IMR-90 (cell line): ENCODE measurements around the gene EIF3K. TPM values are rescaled to one million over a fixed set of nuclear protein-coding genes. Genes with fewer than 3 reads are reported as not detected.
A peak's percentile ranks its signal among the peaks of the same experiment; 100 is the strongest.

ENCODE experiments used
- ATAC-seq: fragments of 200-7000 bp; cut with Tn5 transposase; 2 replicates; pipeline ENCODE4 v1.9.1; 2020; ENCODE audit warnings: low read depth, mild to moderate bottlenecking, moderate library complexity
- BruUV-seq: library from RNA; stranded (reverse); fragments of 400-500 nt; replicated peaks from 2 replicates; lab custom pipeline; 2021; lab: Mats Ljungman, UMichigan
- CTCF ChIA-PET: fragments of 300-600 bp; formaldehyde crosslinking; extraction: SDS; loops from one replicate; lab custom pipeline; 2021; ENCODE audit warnings: antibody characterized with exemption; lab: Yijun Ruan, JAX
- POLR2A ChIA-PET: fragments of 300-600 bp; sonication (Branson Sonifier 250); formaldehyde crosslinking; loops from one replicate; lab custom pipeline; 2022; ENCODE audit warnings: antibody characterized with exemption; ENCODE audit not compliant: unreplicated experiment; lab: Charles Lee
- DNase-seq: peaks from one replicate; pipeline ENCODE4 v3.0.0; 2013
- H2AFZ ChIP-seq: replicated peaks from 2 replicates; pipeline ENCODE3; 2013; ENCODE audit warnings: low read length, mild to moderate bottlenecking; ENCODE audit not compliant: poor library complexity
- H2AK5ac ChIP-seq: 2 replicates; pipeline ENCODE4 v1.6.1; 2013; ENCODE audit warnings: low read depth, low read length, inconsistent platforms
- H2AK9ac ChIP-seq: replicated peaks from 2 replicates; pipeline ENCODE3; 2013; ENCODE audit warnings: mild to moderate bottlenecking, low read depth, low read length, moderate library complexity; ENCODE audit not compliant: poor library complexity
- H2BK120ac ChIP-seq: 2 replicates; pipeline ENCODE4 v1.6.1; 2013; ENCODE audit warnings: low read depth, low read length, inconsistent platforms
- H2BK15ac ChIP-seq: 3 replicates; pipeline ENCODE4 v1.6.1; 2013; ENCODE audit warnings: low read depth, low read length, inconsistent platforms
- H2BK20ac ChIP-seq: 2 replicates; pipeline ENCODE4 v1.6.1; 2013; ENCODE audit warnings: low read depth, mild to moderate bottlenecking, inconsistent platforms, low read length, moderate library complexity
- H2BK5ac ChIP-seq: 2 replicates; pipeline ENCODE4 v1.6.1; 2013; ENCODE audit warnings: mild to moderate bottlenecking, low read depth, low read length, inconsistent platforms; ENCODE audit not compliant: poor library complexity, severe bottlenecking
- H3K14ac ChIP-seq: replicated peaks from 2 replicates; pipeline ENCODE4 v1.6.1; 2013; ENCODE audit warnings: low read depth, low read length, inconsistent platforms
- H3K18ac ChIP-seq: 2 replicates; pipeline ENCODE4 v1.6.1; 2013; ENCODE audit warnings: low read depth, low read length, control low read depth
- H3K23ac ChIP-seq: 2 replicates; pipeline ENCODE4 v1.6.1; 2013; ENCODE audit warnings: low read depth, low read length, inconsistent platforms
- H3K27ac ChIP-seq: 2 replicates; pipeline ENCODE4 v1.5.1; 2013; ENCODE audit warnings: mild to moderate bottlenecking, control low read depth, low read length; ENCODE audit not compliant: insufficient read depth
- H3K27me3 ChIP-seq: 2 replicates; pipeline ENCODE4 v1.6.1; 2013; ENCODE audit warnings: low read length; ENCODE audit not compliant: control insufficient read depth, insufficient read depth
- H3K36me3 ChIP-seq: 2 replicates; pipeline ENCODE4 v1.6.1; 2013; ENCODE audit warnings: low read length, mixed read lengths; ENCODE audit not compliant: control insufficient read depth, insufficient read depth
- H3K4ac ChIP-seq: 2 replicates; pipeline ENCODE4 v1.6.1; 2013; ENCODE audit warnings: low read depth, low read length, inconsistent platforms
- H3K4me1 ChIP-seq: 2 replicates; pipeline ENCODE4 v1.6.1; 2013; ENCODE audit warnings: low read length, mixed read lengths; ENCODE audit not compliant: control insufficient read depth, insufficient read depth
- H3K4me2 ChIP-seq: 2 replicates; pipeline ENCODE4 v1.6.1; 2013; ENCODE audit warnings: low read depth, mild to moderate bottlenecking, control low read depth, low read length, moderate library complexity
- H3K4me3 ChIP-seq: 2 replicates; pipeline ENCODE4 v1.5.1; 2013; ENCODE audit warnings: low read depth, mild to moderate bottlenecking, control low read depth, low read length, moderate library complexity; ENCODE audit not compliant: insufficient read depth
- H3K56ac ChIP-seq: 2 replicates; pipeline ENCODE4 v1.6.1; 2013; ENCODE audit warnings: low read length, inconsistent platforms; ENCODE audit not compliant: insufficient read depth; ENCODE audit errors: extremely low read depth
- H3K79me1 ChIP-seq, 2 experiments: 2 replicates each; pipeline ENCODE4 v1.6.1; 2013; ENCODE audit warnings: low read length in 2 of 2, inconsistent platforms in 1 of 2, low read depth in 1 of 2
- H3K9ac ChIP-seq: 2 replicates; pipeline ENCODE4 v1.6.1; 2013; ENCODE audit warnings: low read depth, low read length, control low read depth
- H3K9me1 ChIP-seq: 2 replicates; pipeline ENCODE4 v1.6.1; 2013; ENCODE audit warnings: low read length, inconsistent platforms; ENCODE audit not compliant: insufficient read depth
- H3K9me3 ChIP-seq: 2 replicates; pipeline ENCODE4 v1.6.1; 2013; ENCODE audit warnings: low read length; ENCODE audit not compliant: control insufficient read depth, insufficient read depth
- H4K20me1 ChIP-seq: 2 replicates; pipeline ENCODE4 v1.6.1; 2013; ENCODE audit warnings: low read length, inconsistent platforms; ENCODE audit not compliant: insufficient read depth
- H4K5ac ChIP-seq: 2 replicates; pipeline ENCODE4 v1.6.1; 2013; ENCODE audit warnings: mild to moderate bottlenecking, low read depth, low read length, control low read depth
- H4K8ac ChIP-seq, 2 experiments: 2 replicates each; pipeline ENCODE4 v1.6.1; 2013; ENCODE audit warnings: low read depth in 2 of 2, low read length in 2 of 2, control low read depth in 1 of 2, inconsistent platforms in 1 of 2
- H4K91ac ChIP-seq: 2 replicates; pipeline ENCODE4 v1.6.1; 2013; ENCODE audit warnings: low read depth, low read length, inconsistent platforms; ENCODE audit not compliant: insufficient read depth
- BHLHE40 ChIP-seq: fragments of 150-350 bp; IDR thresholded peaks from 2 replicates; pipeline ENCODE4 v1.6.1; 2016; ENCODE audit warnings: mild to moderate bottlenecking, low read depth, low read length
- CEBPB ChIP-seq: IDR thresholded peaks from 2 replicates; pipeline ENCODE4 v1.6.1; 2012; ENCODE audit warnings: low read depth, low read length, improper control_type of control experiment
- FOS ChIP-seq: fragments of 150-350 bp; IDR thresholded peaks from 2 replicates; pipeline ENCODE4 v1.6.1; 2016; ENCODE audit warnings: low read depth, low read length
- MAZ ChIP-seq: IDR thresholded peaks from 2 replicates; pipeline ENCODE4 v1.6.1; 2012; ENCODE audit warnings: low read depth, mild to moderate bottlenecking, low read length, improper control_type of control experiment, moderate library complexity, borderline replicate concordance
- MXI1 ChIP-seq: IDR thresholded peaks from 2 replicates; pipeline ENCODE4 v1.6.1; 2012; ENCODE audit warnings: low read depth, mild to moderate bottlenecking, low read length, moderate library complexity, borderline replicate concordance
- POLR2A ChIP-seq: IDR thresholded peaks from 2 replicates; pipeline ENCODE4 v1.6.1; 2012; ENCODE audit warnings: mild to moderate bottlenecking, low read depth, low read length
- RFX5 ChIP-seq: IDR thresholded peaks from 2 replicates; pipeline ENCODE4 v1.8.0; 2012; ENCODE audit warnings: low read depth, mild to moderate bottlenecking, low read length, moderate library complexity
- SMC3 ChIP-seq: fragments of 150-350 bp; IDR thresholded peaks from 2 replicates; pipeline ENCODE4 v1.6.1; 2016; ENCODE audit warnings: low read depth, mild to moderate bottlenecking, antibody characterized with exemption, low read length, moderate library complexity
- WGBS, 2 experiments: methylation state at CpG; one replicate each; pipeline versions ENCODE4 v1.1.5 to v1.1.7; 2013; ENCODE audit warnings: missing lambda C conversion rate in 2 of 2; ENCODE audit not compliant: insufficient read length in 1 of 2; ENCODE audit errors: extremely low coverage in 2 of 2; 5-methylcytosine and 5-hydroxymethylcytosine counted together
- dilution Hi-C: fragments of 300-500 bp; cut with HindIII; formaldehyde crosslinking; loops from one replicate; pipeline ENCODE4 v1.14.3; 2018; ENCODE audit warnings: low sequenced_read_pairs; ENCODE audit not compliant: unreplicated experiment
- in situ Hi-C: fragments of 300-500 bp; cut with MboI; formaldehyde crosslinking; loops from 3 replicates; pipeline ENCODE4 v1.14.3; 2019; ENCODE audit warnings: low sequenced_read_pairs, inconsistent platforms, mixed read lengths
- intact Hi-C: fragments of 100-400 bp; cut with micrococcal nuclease; formaldehyde crosslinking; loops from 2 replicates; pipeline ENCODE4 v1.10.0; 2022
- polyA plus RNA-seq, 3 experiments: library from polyadenylated mRNA; depleted of rRNA; stranded (reverse); fragments of >200 nt; gene quantifications; 2 replicates each; pipeline ENCODE4 v1.2.3, GENCODE V29; 2012; ENCODE audit warnings: low replicate concordance in 1 of 3
- total RNA-seq: library from RNA; depleted of rRNA; stranded (reverse); fragments of >200 nt; gene quantifications from 2 replicates; pipeline ENCODE4 v1.2.3, GENCODE V29; 2012
- TF ChIP-seq, protein P1 (sequence below): conservative IDR thresholded peaks from 2 replicates; pipeline ENCODE4 v1.5.1; 2012; ENCODE audit warnings: mild to moderate bottlenecking, low read depth, low read length, improper control_type of control experiment
- TF ChIP-seq, protein P2 (sequence below): fragments of 150-350 bp; IDR thresholded peaks from 2 replicates; pipeline ENCODE4 v1.6.1; 2017; ENCODE audit warnings: mild to moderate bottlenecking, antibody characterized with exemption, low read length, low read depth
- TF ChIP-seq, protein P3 (sequence below): fragments of 150-350 bp; IDR thresholded peaks from 2 replicates; pipeline ENCODE4 v1.6.1; 2016; ENCODE audit warnings: low read depth, mild to moderate bottlenecking, low read length, moderate library complexity, borderline replicate concordance

Gene EIF3K
- total and polyA plus RNA-seq, 2 of the 4 experiments (the other 2 are of a cell fraction), result 575 to 1,137 TPM

DNA sequence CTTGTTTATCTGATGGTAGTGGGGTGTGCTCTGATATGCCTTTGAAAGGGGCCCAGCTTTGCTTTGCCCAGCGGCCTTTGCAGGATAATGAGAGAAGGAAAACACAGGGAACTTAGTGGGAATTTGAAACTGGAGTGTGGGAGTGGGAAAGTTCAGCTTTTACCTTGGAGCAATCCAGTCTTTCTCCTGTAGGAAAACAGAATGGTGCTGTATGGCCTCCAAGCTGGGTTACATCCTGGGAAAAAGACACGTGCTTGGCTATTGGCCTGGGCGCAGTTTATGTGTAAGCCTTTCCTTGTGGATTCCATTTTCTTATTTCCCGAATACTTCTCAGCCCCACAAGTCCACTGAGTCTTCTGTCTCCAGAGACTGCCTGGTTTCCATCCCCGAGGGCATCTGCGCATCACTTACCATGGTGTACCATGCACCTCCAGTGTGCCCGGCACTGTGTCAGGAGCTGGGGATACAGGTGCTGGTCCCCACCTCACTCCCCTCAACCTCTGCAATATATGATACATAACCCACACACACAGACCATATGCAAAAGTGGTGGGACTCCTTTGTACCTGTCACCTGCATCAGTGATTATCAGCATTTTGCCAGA, 60.0 kb downstream of the EIF3K start:
- H3K27ac ChIP-seq, result no peak overlapping the region; the same call in 1 of the 2 replicates
- H3K27me3 ChIP-seq, result no peaks in the 10 kb centered on the region
- H3K4me3 ChIP-seq, result no peak overlapping the region
- intact Hi-C loops, result no loop called here
- no peak overlapping the region for H2BK15ac ChIP-seq
- peak overlapping the region; percentile 36 for H2BK5ac ChIP-seq
- peak overlapping the region; percentile 1; the same call in 1 of the 2 replicates for H2AK5ac ChIP-seq
- H3K9ac ChIP-seq, result no peak overlapping the region
- POLR2A ChIA-PET, result no interaction called here
- peaks cover 17% of the 10 kb centered on the region for H3K36me3 ChIP-seq
- H2BK120ac ChIP-seq, result no peak overlapping the region
- H3K56ac ChIP-seq, result no peak overlapping the region
- TF ChIP-seq POLR2A (no peak), MAZ (no peak), CEBPB (no peak), BHLHE40 (no peak), SMC3 (no peak), RFX5 (no peak), MXI1 (no peak), FOS (no peak)
- TF ChIP-seq, protein P1, sequence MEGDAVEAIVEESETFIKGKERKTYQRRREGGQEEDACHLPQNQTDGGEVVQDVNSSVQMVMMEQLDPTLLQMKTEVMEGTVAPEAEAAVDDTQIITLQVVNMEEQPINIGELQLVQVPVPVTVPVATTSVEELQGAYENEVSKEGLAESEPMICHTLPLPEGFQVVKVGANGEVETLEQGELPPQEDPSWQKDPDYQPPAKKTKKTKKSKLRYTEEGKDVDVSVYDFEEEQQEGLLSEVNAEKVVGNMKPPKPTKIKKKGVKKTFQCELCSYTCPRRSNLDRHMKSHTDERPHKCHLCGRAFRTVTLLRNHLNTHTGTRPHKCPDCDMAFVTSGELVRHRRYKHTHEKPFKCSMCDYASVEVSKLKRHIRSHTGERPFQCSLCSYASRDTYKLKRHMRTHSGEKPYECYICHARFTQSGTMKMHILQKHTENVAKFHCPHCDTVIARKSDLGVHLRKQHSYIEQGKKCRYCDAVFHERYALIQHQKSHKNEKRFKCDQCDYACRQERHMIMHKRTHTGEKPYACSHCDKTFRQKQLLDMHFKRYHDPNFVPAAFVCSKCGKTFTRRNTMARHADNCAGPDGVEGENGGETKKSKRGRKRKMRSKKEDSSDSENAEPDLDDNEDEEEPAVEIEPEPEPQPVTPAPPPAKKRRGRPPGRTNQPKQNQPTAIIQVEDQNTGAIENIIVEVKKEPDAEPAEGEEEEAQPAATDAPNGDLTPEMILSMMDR, result no peak
- TF ChIP-seq, protein P2, sequence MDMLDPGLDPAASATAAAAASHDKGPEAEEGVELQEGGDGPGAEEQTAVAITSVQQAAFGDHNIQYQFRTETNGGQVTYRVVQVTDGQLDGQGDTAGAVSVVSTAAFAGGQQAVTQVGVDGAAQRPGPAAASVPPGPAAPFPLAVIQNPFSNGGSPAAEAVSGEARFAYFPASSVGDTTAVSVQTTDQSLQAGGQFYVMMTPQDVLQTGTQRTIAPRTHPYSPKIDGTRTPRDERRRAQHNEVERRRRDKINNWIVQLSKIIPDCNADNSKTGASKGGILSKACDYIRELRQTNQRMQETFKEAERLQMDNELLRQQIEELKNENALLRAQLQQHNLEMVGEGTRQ, result no peak
- TF ChIP-seq, protein P3, sequence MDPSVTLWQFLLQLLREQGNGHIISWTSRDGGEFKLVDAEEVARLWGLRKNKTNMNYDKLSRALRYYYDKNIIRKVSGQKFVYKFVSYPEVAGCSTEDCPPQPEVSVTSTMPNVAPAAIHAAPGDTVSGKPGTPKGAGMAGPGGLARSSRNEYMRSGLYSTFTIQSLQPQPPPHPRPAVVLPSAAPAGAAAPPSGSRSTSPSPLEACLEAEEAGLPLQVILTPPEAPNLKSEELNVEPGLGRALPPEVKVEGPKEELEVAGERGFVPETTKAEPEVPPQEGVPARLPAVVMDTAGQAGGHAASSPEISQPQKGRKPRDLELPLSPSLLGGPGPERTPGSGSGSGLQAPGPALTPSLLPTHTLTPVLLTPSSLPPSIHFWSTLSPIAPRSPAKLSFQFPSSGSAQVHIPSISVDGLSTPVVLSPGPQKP, result no peak
- no peak overlapping the region for H4K8ac ChIP-seq
- 0 out of 2 replicates have a peak overlapping the region, but pooled peaks have one; percentile 9 for H3K4ac ChIP-seq
- H3K14ac ChIP-seq, result 0 out of 2 replicates have a peak overlapping the region, but pooled peaks have one; percentile 36
- peak overlapping the region; percentile 2; the same call in 1 of the 2 replicates for H3K23ac ChIP-seq
- CTCF ChIA-PET, result interaction anchor here (1.0 kb wide), 1 partner anchor 12 kb away, joined by 3 read pairs; no protein-coding TSS in a partner anchor
- no peak overlapping the region for H3K4me2 ChIP-seq
- no peaks in the 10 kb centered on the region for H3K9me3 ChIP-seq
- H2AFZ ChIP-seq, result no peak overlapping the region
- no peak overlapping the region for H2AK9ac ChIP-seq
- H2BK20ac ChIP-seq, result no peak overlapping the region
- H3K79me1 ChIP-seq, result peaks cover 14 to 89% of the 10 kb centered on the region in 2 experiments
- peaks cover 61% of the 10 kb centered on the region for H3K9me1 ChIP-seq
- H4K91ac ChIP-seq, result no peak overlapping the region
- 100% methylated on average over 4 of the region's 7 CpGs; no CpG with 5 or more reads in 1 of the 2 experiments for WGBS, 2 experiments
- H4K20me1 ChIP-seq, result peaks cover 89% of the 10 kb centered on the region
- in situ Hi-C loops, result no loop called here
- no peak overlapping the region for H3K18ac ChIP-seq
- H4K5ac ChIP-seq, result no peak overlapping the region
- DNase-seq (no peak), ATAC-seq (no peak)
- dilution Hi-C loops, result no loop called here
- H3K4me1 ChIP-seq, result peaks cover 63% of the 10 kb centered on the region
- no TSS peak for BruUV-seq
